ENCODE measurements around the gene FHIP1A.

DNA sequence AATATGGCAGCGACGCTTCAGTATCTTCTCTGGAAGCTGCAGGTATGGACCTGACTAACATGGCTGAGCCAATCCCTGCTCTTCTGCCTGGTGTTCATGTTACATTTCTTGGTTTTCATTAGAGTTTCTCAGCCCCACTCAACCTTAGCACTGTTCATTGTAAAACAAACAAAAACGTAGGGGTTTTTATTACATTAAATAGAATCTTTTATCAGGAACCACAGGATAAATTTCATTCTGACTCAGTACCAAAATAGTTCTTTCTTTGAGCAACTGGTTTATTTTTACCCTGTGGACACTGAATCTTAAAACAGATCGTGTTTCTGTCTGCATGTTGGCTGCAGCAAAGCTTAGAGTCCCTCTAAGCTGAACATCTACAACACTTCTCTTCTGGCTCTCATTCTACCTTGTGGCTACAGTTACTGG, 27.1 kb downstream of the FHIP1A start:
- TF ChIP-seq, protein P1, sequence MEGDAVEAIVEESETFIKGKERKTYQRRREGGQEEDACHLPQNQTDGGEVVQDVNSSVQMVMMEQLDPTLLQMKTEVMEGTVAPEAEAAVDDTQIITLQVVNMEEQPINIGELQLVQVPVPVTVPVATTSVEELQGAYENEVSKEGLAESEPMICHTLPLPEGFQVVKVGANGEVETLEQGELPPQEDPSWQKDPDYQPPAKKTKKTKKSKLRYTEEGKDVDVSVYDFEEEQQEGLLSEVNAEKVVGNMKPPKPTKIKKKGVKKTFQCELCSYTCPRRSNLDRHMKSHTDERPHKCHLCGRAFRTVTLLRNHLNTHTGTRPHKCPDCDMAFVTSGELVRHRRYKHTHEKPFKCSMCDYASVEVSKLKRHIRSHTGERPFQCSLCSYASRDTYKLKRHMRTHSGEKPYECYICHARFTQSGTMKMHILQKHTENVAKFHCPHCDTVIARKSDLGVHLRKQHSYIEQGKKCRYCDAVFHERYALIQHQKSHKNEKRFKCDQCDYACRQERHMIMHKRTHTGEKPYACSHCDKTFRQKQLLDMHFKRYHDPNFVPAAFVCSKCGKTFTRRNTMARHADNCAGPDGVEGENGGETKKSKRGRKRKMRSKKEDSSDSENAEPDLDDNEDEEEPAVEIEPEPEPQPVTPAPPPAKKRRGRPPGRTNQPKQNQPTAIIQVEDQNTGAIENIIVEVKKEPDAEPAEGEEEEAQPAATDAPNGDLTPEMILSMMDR (IDR thresholded peaks at IDR 0.05), result no peak
- TF ChIP-seq POLR2A (IDR thresholded peaks at IDR 0.05), result no peak
